Measurements from ENCODE around the gene OOSP1. TPM values are rescaled to one million over a fixed set of nuclear protein-coding genes. Genes with fewer than 3 reads are reported as not detected.
"Not testable (repeated sequence)": the region's sequence is repeated elsewhere in the genome, so short reads cannot be mapped to it uniquely, and the experiment has no call there.

The OOSP1 gene
- total and polyA plus RNA-seq, 7 donors, result not detected

GRCh38 chr11:59968395-59968783 lies 30.2 kb downstream of the OOSP1 start:
- no peak overlapping the region for H3K27ac ChIP-seq
- H3K27me3 ChIP-seq, result no peaks in the 10 kb centered on the region
- intact Hi-C loops (cut with DNase I), result no loop called here
- TF ChIP-seq POLR2AphosphoS5 (IDR thresholded peaks at IDR 0.05) (no peak), EP300 (IDR thresholded peaks at IDR 0.05) (no peak), CTCF (IDR thresholded peaks at IDR 0.05) (no peak), POLR2A (IDR thresholded peaks at IDR 0.05) (no peak)
- H3K36me3 ChIP-seq, result no peaks in the 10 kb centered on the region
- no peaks in the 10 kb centered on the region for H3K9me3 ChIP-seq
- no peaks in the 10 kb centered on the region for H3K4me1 ChIP-seq
- WGBS, 2 donors, result 93 to 95% methylated on average over 1 of the region's 1 CpG
- DNase-seq, result no peak
- H3K4me3 ChIP-seq, result no peak overlapping the region

GRCh38 chr11:59973097-59973496 lies 34.9 kb downstream of the OOSP1 start:
- H3K27ac ChIP-seq, result no peak overlapping the region
- no peaks in the 10 kb centered on the region for H3K4me1 ChIP-seq
- intact Hi-C loops (cut with DNase I), result no loop called here
- no peaks in the 10 kb centered on the region for H3K27me3 ChIP-seq
- no peak for DNase-seq
- WGBS, 2 donors, result 46 to 67% methylated on average over 5 of the region's 5 CpGs
- H3K36me3 ChIP-seq, result no peaks in the 10 kb centered on the region
- H3K9me3 ChIP-seq, result no peaks in the 10 kb centered on the region
- no peak for TF ChIP-seq EP300 (IDR thresholded peaks at IDR 0.05)
- no peak for TF ChIP-seq POLR2AphosphoS5 (IDR thresholded peaks at IDR 0.05)
- no peak for TF ChIP-seq CTCF (IDR thresholded peaks at IDR 0.05)
- no peak for TF ChIP-seq POLR2A (IDR thresholded peaks at IDR 0.05)
- no peak overlapping the region for H3K4me3 ChIP-seq

- no peak for TF ChIP-seq CTCF (IDR thresholded peaks at IDR 0.05)
- no peak for TF ChIP-seq POLR2A (IDR thresholded peaks at IDR 0.05)
- no peak for TF ChIP-seq POLR2AphosphoS5 (IDR thresholded peaks at IDR 0.05)
- no peak for TF ChIP-seq EP300 (IDR thresholded peaks at IDR 0.05)
- H3K9me3 ChIP-seq, result no peaks in the 10 kb centered on the region
- H3K4me3 ChIP-seq, result no peak overlapping the region
- no peaks in the 10 kb centered on the region for H3K4me1 ChIP-seq
- DNase-seq, result no peak
- H3K27ac ChIP-seq, result no peak overlapping the region
- WGBS, 2 donors, result 95 to 96% methylated on average over 4 of the region's 4 CpGs
- intact Hi-C loops (cut with DNase I), result no loop called here
- H3K27me3 ChIP-seq, result no peaks in the 10 kb centered on the region
- no peaks in the 10 kb centered on the region for H3K36me3 ChIP-seq
Observed at GRCh38 chr11:59981106-59981770, 43.0 kb downstream of the OOSP1 start.

GRCh38 chr11:59982037-59982436 lies 43.8 kb downstream of the OOSP1 start:
- H3K4me3 ChIP-seq; H3K27ac ChIP-seq; H3K4me1 ChIP-seq; H3K9me3 ChIP-seq; DNase-seq; H3K27me3 ChIP-seq; intact Hi-C loops (cut with DNase I); H3K36me3 ChIP-seq: not testable (repeated sequence)
- 51 to 79% methylated on average over 4 of the region's 4 CpGs for WGBS, 2 donors

GRCh38 chr11:59983212-59983611 lies 45.0 kb downstream of the OOSP1 start:
- TF ChIP-seq POLR2AphosphoS5 (IDR thresholded peaks at IDR 0.05) (no peak), CTCF (IDR thresholded peaks at IDR 0.05) (no peak), POLR2A (IDR thresholded peaks at IDR 0.05) (no peak)
- Histone ChIP-seq H3K27me3 (no peaks in the 10 kb centered on the region), H3K27ac (no peak overlapping the region), H3K9me3 (no peaks in the 10 kb centered on the region), H3K4me3 (no peak overlapping the region), H3K4me1 (no peaks in the 10 kb centered on the region), H3K36me3 (no peaks in the 10 kb centered on the region)
- WGBS, 2 donors, result 91 to 95% methylated on average over 1 of the region's 1 CpG
- no peak for DNase-seq
- intact Hi-C loops (cut with DNase I), result no loop called here
